Right forelimb (tissue), 1 donor: Measurements from ENCODE around the gene HNMT.
A peak's percentile ranks its signal among the peaks of the same experiment; 100 is the strongest.
"Not testable (repeated sequence)": the region's sequence is repeated elsewhere in the genome, so short reads cannot be mapped to it uniquely, and the experiment has no call there.

ENCODE experiments used
- DNase-seq: peaks from one replicate; pipeline ENCODE4 v3.0.0-alpha.2; 2018

HNMT gene

DNA sequence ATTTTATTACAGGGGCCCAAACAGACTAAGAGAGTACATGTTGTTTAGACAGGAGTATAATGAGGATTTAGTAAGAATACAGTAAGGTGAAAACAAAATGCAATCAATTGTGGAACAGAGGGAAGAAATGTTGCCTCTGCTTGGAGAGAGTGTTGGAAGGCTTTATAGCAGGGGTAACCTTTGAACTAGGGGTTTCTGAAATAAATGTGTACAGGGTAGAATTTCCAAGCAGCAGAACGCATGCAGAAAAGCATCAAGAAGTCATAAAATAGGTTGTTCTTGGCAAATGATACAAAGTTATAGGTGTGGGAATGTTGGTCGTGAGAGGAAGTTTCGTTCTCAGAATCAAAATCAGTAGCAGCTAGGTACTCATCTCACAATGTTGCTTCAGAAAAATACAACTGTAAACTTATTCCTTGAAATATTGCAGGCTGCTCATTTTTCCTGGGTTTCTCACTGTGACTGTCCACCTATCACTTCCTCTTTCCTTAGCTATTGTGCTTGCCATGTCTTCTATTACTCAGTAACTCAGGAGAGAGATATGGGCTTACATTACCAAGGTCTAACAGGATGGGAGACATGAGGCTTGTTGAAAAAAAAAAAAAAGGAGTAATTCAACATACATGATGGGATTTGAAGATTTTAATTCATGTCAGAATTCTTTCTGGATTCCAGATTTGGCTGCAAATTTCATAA, 17.1 kb upstream of the HNMT start:
- no peak for DNase-seq

DNA sequence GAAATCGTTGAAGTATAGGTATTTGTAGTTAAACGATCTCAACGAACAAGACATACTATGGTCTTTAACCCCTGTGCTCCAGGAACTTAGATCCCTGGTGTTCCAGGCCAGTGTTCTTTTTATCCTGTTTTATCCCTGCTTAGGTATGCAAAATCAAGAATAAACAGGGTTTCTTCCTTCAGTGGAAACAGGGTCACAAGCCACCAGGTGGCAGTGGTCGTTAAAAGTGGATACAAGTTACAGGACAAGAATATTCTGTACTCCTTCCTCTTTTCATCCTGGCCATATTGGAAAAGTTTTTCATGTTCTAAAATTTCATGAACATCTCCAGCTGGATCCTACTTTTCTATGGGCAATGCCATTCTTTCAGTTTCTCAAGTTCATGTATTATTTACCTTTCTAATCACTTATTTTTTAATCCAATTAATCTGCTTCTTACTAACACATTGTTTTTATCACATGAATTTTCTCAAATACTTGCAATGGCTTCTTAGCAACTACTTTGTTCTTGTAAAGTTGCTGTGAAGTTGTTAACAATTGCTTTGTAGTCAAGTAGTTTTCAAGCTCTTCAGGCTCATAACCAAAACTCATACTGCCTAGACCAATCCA, 16.4 kb upstream of the HNMT start:
- peak; percentile 69 for DNase-seq

DNA sequence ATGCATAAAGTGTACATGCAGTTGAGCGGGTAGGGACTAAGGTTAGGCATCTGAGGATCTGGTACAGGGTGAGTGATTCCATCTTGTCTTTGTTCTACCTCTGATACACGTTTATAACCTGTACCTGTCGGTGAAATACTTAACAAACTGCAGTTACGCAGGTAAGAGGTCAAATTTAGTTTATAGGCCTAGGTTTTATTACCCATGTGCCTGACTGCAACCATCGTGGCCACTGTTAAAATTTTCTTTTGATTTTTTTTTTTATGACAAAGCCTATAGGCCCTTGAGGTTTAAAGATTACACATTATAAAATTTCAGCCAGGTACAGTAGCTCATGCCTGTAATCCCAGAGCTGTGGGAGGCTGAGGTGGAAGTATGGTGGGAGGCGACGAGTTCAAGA, 15.4 kb upstream of the HNMT start:
- DNase-seq: no peak

DNA sequence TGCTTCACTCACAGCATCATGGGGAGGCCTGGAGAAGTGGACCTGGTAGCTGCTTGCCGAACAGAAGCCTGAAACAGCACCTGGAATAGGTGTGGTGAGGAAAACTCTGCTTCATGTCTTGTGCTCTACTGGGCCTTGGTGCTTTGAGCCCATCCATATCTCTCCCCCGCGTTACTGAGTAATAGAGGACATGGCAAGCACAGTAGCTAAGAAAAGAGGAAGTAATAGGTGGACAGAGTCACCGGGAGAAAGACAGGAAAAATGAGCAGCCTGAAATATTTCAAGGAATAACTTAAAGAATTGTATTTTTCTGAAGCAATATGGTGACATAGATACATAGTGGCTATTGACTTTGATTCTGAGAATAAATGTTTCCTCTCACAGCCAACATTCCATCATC, 14.0 kb upstream of the HNMT start:
- no peak for DNase-seq

DNA sequence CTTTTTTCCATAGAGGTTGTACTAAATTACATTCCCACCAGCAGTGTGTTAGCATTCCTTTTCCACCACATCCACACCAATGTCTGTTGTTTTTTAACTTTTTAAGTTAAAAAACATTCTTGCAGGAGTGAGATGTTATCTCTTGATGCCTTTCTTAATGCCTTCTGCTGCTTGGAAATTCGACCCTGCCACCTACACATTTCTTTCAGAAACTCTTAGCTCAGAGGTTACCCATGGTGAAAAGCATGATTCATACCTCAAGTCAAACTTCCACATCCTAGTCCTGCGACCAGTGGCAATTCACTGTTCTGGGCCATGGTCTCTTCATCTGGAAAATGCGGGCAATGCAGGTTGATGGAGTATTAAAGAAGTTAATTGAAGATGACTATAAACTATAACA, 12.7 kb upstream of the HNMT start:
- no peak for DNase-seq

DNA sequence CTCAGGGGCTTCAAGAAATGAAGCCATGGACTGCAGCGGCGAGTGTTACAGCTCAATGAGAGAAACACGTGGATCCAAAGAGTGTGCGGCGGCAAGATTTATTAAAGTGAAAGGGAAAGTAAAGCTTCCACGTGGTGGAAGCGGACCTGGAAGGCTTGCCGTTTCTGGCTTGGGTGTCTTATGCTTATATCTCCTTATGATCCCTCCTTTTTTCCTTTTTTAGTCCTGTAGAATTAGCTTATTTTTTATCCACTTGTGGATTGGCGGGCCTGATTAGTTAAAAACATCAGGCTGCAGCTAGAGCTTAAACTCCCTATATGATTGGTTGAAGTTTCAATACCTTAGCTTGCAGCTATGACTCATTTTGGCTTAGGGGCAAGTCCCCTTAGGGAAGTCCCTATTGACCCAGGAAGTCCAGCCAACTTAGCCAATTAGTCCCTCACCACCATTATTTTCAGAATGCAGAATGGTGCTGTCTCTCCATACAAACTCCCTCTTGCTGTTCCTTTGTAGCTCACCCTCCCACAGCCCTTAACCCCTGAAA, 11.6 kb upstream of the HNMT start:
- peak; percentile 45 for DNase-seq

DNA sequence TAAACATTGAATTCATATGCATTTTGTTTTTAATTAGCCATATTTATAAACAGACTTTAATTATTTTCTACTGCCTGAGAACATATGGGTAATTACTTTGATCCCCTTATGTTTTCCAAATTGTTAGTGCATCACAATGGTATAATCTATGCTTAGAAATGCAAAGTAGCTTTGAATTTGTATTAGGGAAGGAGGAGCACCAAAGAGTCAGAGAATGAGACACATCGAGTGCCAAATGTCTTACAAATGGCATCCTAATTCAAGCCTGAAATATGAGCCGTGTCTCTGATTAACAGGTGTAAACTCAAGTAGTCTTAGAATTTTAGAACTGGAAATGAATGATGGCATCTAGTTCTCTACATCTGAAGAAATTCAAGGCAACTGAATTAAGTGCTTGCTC, 8.7 kb upstream of the HNMT start:
- no peak for DNase-seq

DNA sequence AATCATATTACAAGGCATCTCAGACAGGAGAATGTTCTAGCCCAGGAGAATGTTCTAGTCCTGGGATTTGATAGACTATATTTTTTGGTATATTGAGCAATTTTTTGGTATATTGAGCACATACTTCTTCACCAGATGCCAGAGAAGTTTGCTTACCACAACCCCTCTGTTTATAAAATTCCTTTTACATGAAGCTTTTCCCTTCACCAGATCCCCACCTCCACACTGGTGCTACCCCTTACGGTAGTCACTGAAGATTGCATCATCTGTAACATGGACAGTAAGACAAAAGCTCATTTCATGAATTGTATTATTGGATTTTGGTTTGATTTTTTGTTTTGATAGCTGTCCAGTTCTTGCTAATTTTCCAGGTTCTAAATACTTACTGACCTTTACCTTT, 7.2 kb upstream of the HNMT start:
- no peak for DNase-seq

DNA sequence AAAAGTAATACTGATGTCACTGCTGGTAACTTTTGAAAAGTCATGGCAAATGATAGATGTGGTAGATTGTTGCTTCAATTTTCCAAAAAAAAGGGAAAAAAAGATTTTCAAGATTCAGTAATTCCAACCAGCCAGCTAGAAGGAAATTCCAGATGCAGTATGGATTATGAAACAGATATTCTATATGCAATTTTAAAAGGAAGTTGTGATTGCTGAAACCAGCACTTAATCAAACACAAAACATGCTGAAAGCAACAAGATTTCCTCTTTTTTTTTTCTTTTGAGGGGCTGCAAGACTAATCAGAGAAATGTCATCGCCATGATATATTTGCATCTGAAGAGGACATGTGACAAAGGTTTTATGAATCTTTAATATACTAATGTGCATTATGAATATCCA, 5.1 kb upstream of the HNMT start:
- no peak for DNase-seq

DNA sequence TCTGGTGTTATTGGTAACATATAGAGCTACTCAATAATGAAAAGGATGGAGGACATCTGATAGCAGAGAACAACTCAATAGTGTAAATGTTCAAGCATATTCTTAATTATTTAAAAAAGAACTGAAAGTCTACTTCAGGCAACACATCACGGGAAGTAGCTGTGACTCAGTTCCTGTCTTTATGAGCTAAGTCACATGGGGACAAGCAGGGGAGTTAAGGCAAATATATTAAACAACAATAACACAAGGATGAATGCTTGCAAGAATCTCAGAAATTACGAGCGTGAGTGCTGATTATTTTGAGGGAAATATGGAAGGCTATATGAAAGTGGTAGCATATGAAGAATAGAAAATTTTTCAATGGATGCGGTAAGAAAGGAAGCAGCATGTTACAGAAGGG, 4.0 kb upstream of the HNMT start:
- DNase-seq: no peak

DNA sequence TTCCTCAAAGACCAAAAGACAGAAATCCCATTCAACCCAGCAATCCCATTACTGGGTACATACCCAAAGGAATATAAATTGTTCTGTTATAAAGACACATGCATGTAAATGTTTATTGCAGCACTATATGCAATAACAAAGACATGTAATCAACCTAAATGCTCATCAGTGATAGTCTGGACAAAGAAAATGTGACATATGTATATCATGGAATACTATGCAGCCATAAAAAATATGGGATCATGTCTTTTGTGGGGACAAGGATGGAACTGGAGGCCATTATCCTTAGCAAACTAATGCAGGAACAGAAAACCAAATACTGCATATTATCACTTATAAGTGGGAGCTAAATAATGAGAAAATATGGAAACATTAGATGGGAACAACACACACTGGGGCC, 2.7 kb upstream of the HNMT start:
- DNase-seq: no peak

DNA sequence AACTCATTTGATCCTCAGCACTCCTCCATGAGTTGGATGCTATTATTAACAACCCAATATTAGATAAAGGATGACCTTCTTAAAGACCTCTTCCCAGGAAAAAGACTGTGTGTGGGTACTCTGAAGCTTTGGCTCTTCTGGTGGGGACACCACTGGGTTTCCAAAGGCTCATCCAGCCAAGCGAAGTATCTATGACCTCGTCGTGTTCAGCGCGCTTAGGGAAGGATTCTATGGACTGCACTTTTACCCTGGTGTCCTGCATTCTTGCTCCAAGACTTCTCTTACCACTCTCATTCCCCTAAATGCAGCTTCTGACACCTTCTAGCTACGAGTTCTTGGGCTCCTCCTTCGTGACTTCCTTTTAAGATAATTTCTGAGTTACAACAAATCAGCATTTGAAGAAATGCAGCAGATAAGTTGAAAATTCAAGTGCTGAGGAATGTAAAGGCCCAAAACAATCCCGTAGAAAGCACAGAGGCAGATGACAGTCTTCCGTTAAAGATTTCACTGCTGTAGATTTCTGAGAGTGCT, 673 bp upstream of the HNMT start:
- no peak for DNase-seq

DNA sequence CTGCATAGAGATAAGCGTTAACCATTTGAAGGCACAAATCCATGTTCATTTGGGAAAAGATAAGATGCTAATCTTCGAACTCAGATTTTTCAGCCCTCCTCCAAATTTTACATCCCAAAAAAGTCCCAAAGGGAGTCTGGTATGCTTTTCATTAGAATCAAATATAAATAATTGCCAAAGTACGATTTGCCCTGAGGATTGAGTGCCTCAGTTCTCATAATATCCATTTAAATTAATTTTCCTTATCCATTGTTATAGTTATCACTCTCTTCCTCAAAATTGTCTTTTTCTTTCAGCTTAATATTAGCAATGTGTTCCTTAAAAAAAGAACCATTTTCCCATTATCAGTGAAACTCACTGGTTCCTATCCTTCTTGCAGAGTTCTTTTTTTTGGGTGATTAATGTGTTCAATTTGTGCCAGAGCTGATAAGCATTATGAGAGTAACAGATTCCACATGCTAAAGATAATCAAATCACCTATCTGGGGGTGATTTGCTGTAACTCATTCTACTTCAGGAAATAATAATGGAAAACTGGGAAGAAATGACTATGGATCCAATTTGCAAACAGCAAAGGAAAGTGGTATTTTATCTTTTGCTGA, 686 bp downstream of the HNMT start:
- DNase-seq: no peak

DNA sequence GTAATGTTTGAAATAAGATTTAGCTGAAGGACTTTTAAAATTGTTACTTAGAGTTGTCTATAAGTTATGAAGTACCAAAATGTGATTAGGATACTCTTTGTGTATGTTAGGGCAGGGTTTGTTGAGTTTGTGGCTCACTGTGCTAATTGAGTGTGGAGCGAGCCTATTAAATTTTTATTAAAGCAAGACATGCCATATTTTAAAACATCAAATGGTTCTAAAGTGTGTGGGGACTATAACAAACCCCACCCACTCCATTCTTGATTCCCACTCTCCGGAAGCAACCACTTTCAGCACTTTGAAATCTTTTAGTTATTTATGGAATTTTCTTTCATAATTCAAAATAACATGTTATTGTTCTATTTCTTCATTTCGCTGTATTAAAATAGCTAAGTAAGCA, 1.8 kb downstream of the HNMT start:
- DNase-seq: no peak

DNA sequence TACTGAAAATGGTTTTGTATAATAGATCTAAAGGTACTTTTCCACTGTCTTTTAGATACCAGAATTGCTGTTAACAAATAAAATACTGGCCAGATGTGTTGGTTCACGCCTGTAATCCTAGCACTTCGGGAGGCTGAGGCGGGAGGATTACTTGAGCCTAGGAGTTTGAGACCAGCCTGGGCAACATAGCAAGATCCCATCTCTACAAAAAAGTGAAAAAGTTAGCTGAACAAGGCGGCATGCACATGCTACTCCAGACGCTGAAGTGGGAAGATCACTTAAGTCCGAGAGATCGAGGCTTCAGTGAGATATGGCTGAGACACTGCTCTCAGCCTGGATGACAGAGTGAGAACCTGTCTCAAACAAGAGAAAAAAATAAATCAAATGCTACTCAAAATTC, 2.8 kb downstream of the HNMT start:
- no peak for DNase-seq

DNA sequence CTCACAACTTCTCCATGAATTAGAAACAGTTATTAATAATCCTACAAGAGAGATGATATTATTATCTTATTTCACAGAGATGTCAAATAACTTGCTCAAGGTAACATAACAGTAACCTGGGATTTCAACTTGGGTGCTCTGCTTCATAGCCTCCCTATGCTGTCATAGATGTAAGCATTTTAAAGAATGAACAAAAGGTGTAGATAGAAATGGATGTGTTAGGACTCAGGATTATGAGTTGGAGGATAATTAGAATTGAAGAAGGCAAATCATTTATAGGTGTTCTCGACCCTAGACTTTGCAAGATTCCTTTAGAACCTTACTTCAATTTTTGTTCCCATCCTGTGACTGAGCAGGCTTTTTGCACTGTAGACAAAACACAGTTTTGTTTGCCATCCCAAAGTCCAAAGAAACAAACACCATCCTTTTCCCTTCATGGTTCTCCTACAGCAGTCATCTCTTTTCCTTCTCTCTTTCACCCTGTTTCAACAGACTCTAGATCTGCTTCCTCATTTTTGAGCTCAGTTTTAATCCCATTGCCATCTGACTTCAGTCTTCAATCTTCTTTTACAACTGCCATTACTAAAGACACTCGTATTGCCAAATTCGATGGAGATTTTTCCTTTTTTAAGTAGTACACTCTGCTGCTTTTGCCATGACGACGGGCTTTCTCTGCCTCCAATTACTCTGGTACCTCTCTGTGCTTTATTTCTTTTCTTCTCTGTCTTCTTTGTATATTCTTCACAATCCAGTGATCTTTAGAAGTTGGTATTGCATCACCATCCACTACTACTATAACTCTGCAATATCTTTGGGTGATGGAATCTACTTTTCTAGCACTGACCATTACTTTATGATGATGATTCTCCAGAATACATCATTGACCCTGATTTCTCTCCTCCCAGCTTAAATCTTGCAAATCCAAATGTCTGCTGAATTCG, 4.5 kb downstream of the HNMT start:
- DNase-seq: no peak

DNA sequence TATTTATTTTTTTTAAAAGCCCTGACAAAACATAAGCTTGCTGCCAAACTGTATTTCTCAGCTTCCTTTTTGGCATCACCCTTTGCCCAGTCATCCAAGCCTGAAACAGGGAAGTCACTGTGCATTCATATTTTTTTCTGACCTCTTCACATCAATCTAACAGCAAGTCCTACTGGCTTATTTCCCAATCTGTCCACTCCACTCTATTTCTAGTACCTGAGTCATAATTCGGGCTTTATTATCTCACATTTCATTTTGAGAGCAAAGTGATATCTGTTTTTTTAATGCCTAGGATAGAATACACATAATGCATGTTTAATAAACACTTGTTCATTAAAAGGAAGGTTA, 5.1 kb downstream of the HNMT start:
- no peak for DNase-seq

DNA sequence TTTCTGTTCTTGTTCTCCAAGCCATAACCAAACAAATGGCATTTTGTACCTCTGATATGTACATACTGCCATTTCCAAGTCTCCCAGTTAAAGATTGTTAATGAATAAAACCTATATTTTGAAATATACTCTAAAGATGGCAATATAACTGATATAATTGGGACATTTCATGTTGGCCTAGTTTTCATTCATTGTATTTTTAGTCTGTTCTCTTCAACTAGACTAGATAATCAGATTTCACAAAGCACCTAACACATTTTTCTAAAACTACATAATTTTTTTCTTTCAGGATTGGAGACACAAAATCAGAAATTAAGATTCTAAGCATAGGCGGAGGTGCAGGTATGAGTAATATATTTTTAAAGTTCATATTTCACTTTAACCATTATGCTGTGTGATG, 5.6 kb downstream of the HNMT start:
- no peak for DNase-seq

DNA sequence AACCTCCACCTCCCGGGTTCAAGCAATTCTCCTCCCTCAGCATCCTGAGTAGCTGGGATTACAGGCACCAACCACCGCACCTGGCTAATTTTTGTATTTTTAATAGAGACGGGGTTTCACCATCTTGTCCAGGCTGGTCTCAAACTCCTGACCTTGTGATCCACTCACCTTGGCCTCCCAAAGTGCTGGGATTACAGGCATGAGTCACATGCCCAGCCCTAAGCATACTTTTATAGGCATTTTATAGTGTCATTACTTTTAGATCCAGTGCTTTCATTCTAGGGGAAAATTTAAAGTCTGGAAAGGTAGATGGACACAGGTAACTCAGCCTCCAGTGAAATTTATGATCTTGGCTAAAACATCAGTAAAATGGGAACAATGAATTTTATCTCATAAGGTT, 7.0 kb downstream of the HNMT start:
- not testable (repeated sequence) for DNase-seq

DNA sequence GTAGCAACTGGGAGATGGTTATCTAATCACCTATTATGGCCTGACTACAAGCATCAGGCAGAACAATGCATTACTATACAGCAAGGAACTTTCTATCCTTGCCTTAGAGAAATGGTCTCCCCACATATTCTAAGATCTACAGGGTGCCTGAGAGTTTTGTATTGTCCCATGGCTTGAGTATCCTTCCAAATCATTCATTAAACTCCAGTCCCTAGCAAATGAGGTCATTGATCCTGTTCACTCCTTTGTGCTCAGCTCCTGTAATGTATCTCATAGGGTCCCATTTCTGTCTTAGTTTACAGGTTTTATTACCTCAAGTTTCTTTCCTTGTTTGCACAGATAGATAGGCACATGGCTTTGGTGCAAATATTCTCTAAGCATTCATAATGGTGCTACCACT, 9.0 kb downstream of the HNMT start:
- no peak for DNase-seq

DNA sequence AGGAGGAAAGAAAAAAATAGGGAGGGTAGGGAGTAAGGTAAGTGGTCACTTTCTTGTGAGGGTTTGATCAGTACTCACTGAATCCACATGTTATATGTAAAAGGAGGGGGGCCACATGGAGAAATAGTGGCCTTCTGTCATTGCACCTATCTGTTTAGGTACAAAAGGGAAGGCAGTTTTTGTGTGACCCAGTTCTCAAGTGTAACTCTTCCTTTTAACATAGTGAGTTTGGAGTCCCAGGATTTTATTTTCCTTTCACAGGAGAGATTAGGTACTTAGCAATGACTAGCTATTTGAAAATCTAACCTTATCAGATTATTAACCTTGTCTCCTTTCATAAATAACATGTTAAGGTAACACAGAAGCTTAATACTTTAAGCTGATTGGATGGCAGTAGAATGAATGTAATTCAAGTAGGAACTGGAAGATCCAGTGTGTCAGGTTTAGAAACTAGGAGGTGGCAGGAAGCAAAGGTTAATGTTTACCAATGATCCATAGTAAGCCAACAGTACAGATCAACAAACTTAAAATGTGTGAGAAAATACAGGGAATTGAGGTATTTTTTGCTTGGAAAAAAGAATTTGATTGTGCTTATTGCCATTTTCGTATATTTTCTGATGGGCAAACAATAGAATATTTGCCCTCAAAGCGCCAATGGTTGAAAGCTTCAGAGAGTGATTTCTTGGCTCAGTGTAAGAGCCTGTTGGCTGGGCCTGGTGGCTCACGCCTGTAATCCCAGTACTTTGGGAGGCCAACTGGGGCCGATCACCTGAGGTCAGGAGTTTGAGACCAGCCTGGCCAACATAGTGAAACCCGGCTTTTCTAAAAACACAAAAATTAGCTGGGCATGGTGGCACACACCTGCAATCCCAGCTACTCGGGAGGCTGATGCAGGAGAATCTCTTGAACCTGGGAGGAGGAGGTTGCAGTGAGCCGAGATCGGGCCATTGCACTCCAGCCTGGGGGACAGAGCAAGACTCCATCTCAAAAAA, 11.3 kb downstream of the HNMT start:
- DNase-seq: no peak

DNA sequence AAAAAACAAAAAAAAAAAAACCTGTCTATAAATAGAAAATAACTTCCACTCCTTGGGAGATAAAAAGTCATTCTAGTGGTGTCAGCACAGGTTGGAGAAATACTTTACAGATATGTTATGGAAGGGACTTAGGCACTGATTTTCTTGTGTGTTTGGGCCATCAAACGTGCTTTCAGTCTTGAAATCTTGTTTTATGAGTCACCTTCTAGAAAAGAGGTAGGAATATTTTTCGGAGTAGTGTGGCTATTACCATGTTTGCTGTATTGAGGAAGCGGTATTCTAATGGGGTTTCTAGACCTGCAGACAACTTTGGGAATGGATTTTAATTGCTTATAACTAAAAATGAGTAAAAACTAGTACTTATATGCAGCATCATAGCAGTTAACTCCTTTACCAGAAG, 12.0 kb downstream of the HNMT start:
- no peak for DNase-seq
